ENCODE data around the gene SLC11A1. TPM values are rescaled to one million over a fixed set of nuclear protein-coding genes. Genes with fewer than 3 reads are reported as not detected.

The SLC11A1 gene
- total RNA-seq, 1 donor from 2014 or later, result not detected

DNA sequence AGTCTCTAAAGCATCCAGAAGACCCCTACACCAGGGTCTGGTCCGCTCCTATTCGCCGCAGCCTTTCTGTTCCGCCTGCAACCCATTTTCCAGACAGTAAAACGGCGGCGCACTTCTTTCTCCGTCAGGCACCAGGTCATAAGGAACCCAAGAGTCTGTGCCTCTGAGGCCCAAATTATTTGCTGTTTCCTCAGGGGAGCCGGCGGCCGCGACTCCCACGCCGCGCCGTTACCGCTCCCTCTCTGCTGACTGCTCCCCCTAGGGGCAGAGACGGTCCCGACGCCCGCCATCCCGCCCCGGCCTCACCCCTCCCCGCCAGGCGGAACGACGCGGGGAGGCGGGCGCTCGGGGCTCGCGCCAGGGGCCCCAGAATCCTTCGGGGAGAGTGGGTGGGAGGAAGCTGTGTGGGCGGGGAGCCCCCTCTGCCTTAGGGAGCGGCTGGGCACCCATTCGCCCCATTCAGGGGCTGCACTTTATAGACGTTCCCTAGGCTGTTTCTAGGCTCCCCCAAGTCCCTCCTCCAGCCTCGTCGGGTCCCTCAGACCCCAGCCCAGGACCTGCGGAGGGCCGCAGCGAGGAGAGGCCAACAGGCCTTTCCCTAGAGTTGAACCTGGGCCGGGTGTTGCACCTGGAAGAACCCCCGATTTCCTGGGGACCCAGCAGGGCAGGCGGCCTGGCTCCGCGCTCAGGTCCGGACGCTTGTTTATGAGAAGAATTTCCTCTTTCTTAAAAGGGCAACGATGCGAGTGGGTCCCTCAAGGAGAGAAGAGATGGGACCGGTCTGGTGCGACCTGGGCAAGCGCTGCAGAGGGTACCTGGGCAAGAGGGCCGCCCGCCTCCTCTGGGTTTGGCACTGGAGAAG is 14.0 kb downstream of the SLC11A1 start:
- H3K36me3 ChIP-seq (ENCODE audit: insufficient read depth, low read length), result no peaks in the 10 kb centered on the region
- H3K9ac ChIP-seq (ENCODE audit: low read length), result peak overlapping the region; percentile 87
- Mint-ChIP-seq H3K36me3 (ENCODE audit: low read depth, unreplicated experiment) (no peaks in the 10 kb centered on the region), H3K27ac (ENCODE audit: unreplicated experiment) (peak overlapping the region; percentile 86), H3K27me3 (ENCODE audit: low read depth, unreplicated experiment) (peaks cover 2% of the 10 kb centered on the region), H3K4me1 (ENCODE audit: low read depth, unreplicated experiment) (peaks cover 11% of the 10 kb centered on the region), H3K4me3 (ENCODE audit: unreplicated experiment) (peak overlapping the region; percentile 87), H3K9me3 (ENCODE audit: unreplicated experiment) (no peaks in the 10 kb centered on the region)
- H2AFZ ChIP-seq (ENCODE audit: low read depth, low read length), result peak overlapping the region; percentile 97
- peak overlapping the region; percentile 89 for H3K27ac ChIP-seq (ENCODE audit: low read depth, low read length)
- H3K4me3 ChIP-seq (ENCODE audit: insufficient read depth, low read depth, low read length), result peak overlapping the region; percentile 73
- FAIRE-seq (no peak), DNase-seq (ENCODE audit: low read depth) (peak; percentile 94)
- H3K4me1 ChIP-seq (ENCODE audit: insufficient read depth, low read length), result peaks cover 31% of the 10 kb centered on the region
- H4K20me1 ChIP-seq (ENCODE audit: insufficient read depth, low read length), result peaks cover 2% of the 10 kb centered on the region
- TF ChIP-seq EZH2 (IDR thresholded peaks at IDR 0.05; ENCODE audit: insufficient read depth, low read length), result no peak
- TF ChIP-seq, protein P1, sequence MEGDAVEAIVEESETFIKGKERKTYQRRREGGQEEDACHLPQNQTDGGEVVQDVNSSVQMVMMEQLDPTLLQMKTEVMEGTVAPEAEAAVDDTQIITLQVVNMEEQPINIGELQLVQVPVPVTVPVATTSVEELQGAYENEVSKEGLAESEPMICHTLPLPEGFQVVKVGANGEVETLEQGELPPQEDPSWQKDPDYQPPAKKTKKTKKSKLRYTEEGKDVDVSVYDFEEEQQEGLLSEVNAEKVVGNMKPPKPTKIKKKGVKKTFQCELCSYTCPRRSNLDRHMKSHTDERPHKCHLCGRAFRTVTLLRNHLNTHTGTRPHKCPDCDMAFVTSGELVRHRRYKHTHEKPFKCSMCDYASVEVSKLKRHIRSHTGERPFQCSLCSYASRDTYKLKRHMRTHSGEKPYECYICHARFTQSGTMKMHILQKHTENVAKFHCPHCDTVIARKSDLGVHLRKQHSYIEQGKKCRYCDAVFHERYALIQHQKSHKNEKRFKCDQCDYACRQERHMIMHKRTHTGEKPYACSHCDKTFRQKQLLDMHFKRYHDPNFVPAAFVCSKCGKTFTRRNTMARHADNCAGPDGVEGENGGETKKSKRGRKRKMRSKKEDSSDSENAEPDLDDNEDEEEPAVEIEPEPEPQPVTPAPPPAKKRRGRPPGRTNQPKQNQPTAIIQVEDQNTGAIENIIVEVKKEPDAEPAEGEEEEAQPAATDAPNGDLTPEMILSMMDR (IDR thresholded peaks at IDR 0.05; ENCODE audit: insufficient read depth, low read depth, low read length), result peak; percentile 48
- no peaks in the 10 kb centered on the region for H3K9me3 ChIP-seq (ENCODE audit: insufficient read depth, low read depth, low read length)
- peaks cover 10% of the 10 kb centered on the region for H3K79me2 ChIP-seq (ENCODE audit: insufficient read depth, low read length)
- no peaks in the 10 kb centered on the region for H3K27me3 ChIP-seq (ENCODE audit: insufficient read depth, low read length)
- H3K4me2 ChIP-seq (ENCODE audit: low read length), result peak overlapping the region; percentile 94

DNA sequence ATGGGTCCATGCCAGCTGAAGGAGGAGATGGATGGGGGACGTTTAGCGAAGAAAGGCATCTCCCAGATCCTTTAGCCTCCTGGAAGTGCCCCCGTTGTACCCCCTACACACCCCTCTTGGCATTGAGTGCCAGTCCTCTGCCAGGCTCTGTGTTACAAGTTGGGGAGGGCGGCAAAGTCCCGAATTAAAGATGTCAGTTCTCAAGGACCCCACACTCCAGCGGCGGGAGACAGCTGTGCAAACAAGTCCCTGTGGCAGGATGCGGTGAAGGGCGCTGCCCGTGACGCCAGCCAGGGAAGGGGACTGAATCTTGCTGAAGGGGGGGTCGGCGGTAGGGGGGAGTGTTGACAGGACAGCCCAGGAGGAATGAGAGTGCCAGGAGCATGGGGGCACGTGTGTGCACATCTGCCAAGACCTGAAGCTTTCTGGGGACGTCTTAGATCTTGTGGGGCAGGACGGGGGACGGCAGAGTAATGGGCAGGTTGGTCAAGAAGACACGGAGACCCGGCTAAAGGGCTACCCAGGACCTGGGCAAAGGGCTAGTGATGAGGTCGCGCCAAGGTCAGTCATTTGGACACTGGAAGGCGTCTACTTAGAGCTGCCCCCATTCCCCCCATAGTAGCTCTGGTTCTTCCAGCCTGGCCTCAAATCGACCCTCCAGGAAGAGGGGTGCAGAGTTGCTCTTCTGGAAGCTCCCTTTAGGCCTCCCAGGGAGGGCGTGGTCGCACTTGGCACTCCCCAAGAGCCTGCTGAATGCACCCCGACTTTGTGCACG is 14.8 kb downstream of the SLC11A1 start:
- Mint-ChIP-seq H3K4me1 (ENCODE audit: low read depth, unreplicated experiment) (peaks cover 11% of the 10 kb centered on the region), H3K27me3 (ENCODE audit: low read depth, unreplicated experiment) (no peaks in the 10 kb centered on the region), H3K36me3 (ENCODE audit: low read depth, unreplicated experiment) (no peaks in the 10 kb centered on the region), H3K4me3 (ENCODE audit: unreplicated experiment) (peak overlapping the region; percentile 87), H3K9me3 (ENCODE audit: unreplicated experiment) (no peaks in the 10 kb centered on the region), H3K27ac (ENCODE audit: unreplicated experiment) (peak overlapping the region; percentile 86)
- DNase-seq (ENCODE audit: low read depth) (peak; percentile 53), FAIRE-seq (no peak)
- H3K9ac ChIP-seq (ENCODE audit: low read length), result peak overlapping the region; percentile 87
- peaks cover 39% of the 10 kb centered on the region for H3K4me1 ChIP-seq (ENCODE audit: insufficient read depth, low read length)
- H3K4me3 ChIP-seq (ENCODE audit: insufficient read depth, low read depth, low read length), result peak overlapping the region; percentile 73
- peak overlapping the region; percentile 97 for H2AFZ ChIP-seq (ENCODE audit: low read depth, low read length)
- peaks cover 8% of the 10 kb centered on the region for H4K20me1 ChIP-seq (ENCODE audit: insufficient read depth, low read length)
- H3K27me3 ChIP-seq (ENCODE audit: insufficient read depth, low read length), result no peaks in the 10 kb centered on the region
- H3K79me2 ChIP-seq (ENCODE audit: insufficient read depth, low read length), result peaks cover 18% of the 10 kb centered on the region
- TF ChIP-seq EZH2 (IDR thresholded peaks at IDR 0.05; ENCODE audit: insufficient read depth, low read length), result no peak
- TF ChIP-seq, protein P1 (IDR thresholded peaks at IDR 0.05; ENCODE audit: insufficient read depth, low read depth, low read length), result no peak
- peak overlapping the region; percentile 89 for H3K27ac ChIP-seq (ENCODE audit: low read depth, low read length)
- no peaks in the 10 kb centered on the region for H3K9me3 ChIP-seq (ENCODE audit: insufficient read depth, low read depth, low read length)
- H3K36me3 ChIP-seq (ENCODE audit: insufficient read depth, low read length), result no peaks in the 10 kb centered on the region
- peak overlapping the region; percentile 94 for H3K4me2 ChIP-seq (ENCODE audit: low read length)

Data from astrocyte (in vitro differentiated cells and primary cell).